A549 (cell line): ENCODE data around the gene PTH2R. TPM values are rescaled to one million over a fixed set of nuclear protein-coding genes. Genes with fewer than 3 reads are reported as not detected.

ENCODE experiments used
- ATAC-seq, 2 experiments: fragments of 200-7000 bp in 1 of 2; fragments of >200 bp in 1 of 2; cut with Nextera tagmentation in 1 of 2; cut with Tn5 transposase in 1 of 2; 3 replicates each; pipeline versions ENCODE4 v1.8.0 to v1.9.1; 2018 to 2020; ENCODE audit warnings: mild to moderate bottlenecking in 1 of 2, moderate library complexity in 1 of 2
- CTCF ChIA-PET: fragments of 300-600 bp; sonication (Branson Sonifier 250); formaldehyde crosslinking; extraction: SDS; loops from one replicate; lab custom pipeline; 2021; ENCODE audit warnings: antibody characterized with exemption, inconsistent platforms; lab: Yijun Ruan, JAX
- POLR2A ChIA-PET: fragments of 350-600 bp; formaldehyde crosslinking; extraction: SDS; loops from one replicate; lab custom pipeline; 2021; ENCODE audit warnings: antibody characterized with exemption, inconsistent platforms; lab: Yijun Ruan, JAX
- DNase-seq, 2 experiments: peaks; one replicate each; pipeline versions ENCODE4 v3.0.0 to v3.0.0-alpha.2; 2011 to 2016; ENCODE audit warnings: low read depth in 1 of 2, low spot score in 1 of 2
- FAIRE-seq: peaks from 2 replicates; lab custom pipeline; 2011; peaks lifted over from hg19 to GRCh38; lab: Jason Lieb, UNC
- H3K27ac ChIP-seq, 2 experiments: fragments of >200 bp; sonication (Bioruptor Twin); formaldehyde crosslinking; 3 replicates each; pipeline ENCODE4 v1.5.1; 2016 to 2017
- H3K4me1 ChIP-seq: fragments of >200 bp; sonication (Bioruptor Twin); formaldehyde crosslinking; 3 replicates; pipeline ENCODE4 v1.6.1; 2016
- H3K4me2 ChIP-seq: fragments of >200 bp; sonication (Bioruptor Twin); formaldehyde crosslinking; 3 replicates; pipeline ENCODE4 v1.6.1; 2016
- H3K4me3 ChIP-seq: fragments of >200 bp; sonication (Bioruptor Twin); formaldehyde crosslinking; 3 replicates; pipeline ENCODE4 v1.5.1; 2016
- H3K9me3 ChIP-seq: fragments of >200 bp; sonication (Bioruptor Twin); formaldehyde crosslinking; 3 replicates; pipeline ENCODE4 v1.6.1; 2016
- BCL3 ChIP-seq: fragments of >200 bp; sonication (Bioruptor Twin); formaldehyde crosslinking; IDR thresholded peaks from 3 replicates; pipeline ENCODE4 v1.6.1; 2016
- CBX2 ChIP-seq: fragments of 200-600 bp; sonication (generic); IDR thresholded peaks from 2 replicates; pipeline ENCODE4 v1.6.1; 2016; ENCODE audit warnings: low read depth, mild to moderate bottlenecking, borderline replicate concordance
- CBX8 ChIP-seq: fragments of 200-600 bp; sonication (generic); IDR thresholded peaks from 2 replicates; pipeline ENCODE4 v1.6.1; 2016
- CEBPB ChIP-seq, 2 experiments: fragments of >200 bp in 1 of 2; sonication (Bioruptor Twin) in 1 of 2; formaldehyde crosslinking in 1 of 2; IDR thresholded peaks; 2 replicates each; pipeline ENCODE4 v1.6.1; 2012 to 2016
- EHMT2 ChIP-seq: fragments of 200-600 bp; sonication (generic); IDR thresholded peaks from 2 replicates; pipeline ENCODE4 v1.6.1; 2016; ENCODE audit warnings: antibody characterized with exemption, low read depth, mild to moderate bottlenecking, moderate library complexity
- EP300 ChIP-seq, 2 experiments: fragments of >200 bp; sonication (Bioruptor Twin); formaldehyde crosslinking; IDR thresholded peaks; 2 replicates in 1 of 2; 3 replicates in 1 of 2; pipeline ENCODE4 v1.6.1; 2016 to 2017
- ESRRA ChIP-seq: fragments of 150-350 bp; IDR thresholded peaks from 2 replicates; pipeline ENCODE4 v1.6.1; 2014; ENCODE audit warnings: mild to moderate bottlenecking, low read length, borderline replicate concordance
- FOSL2 ChIP-seq, 2 experiments: fragments of 450-650 bp in 1 of 2; fragments of >200 bp in 1 of 2; sonication (Bioruptor Twin) in 1 of 2; formaldehyde crosslinking; IDR thresholded peaks; 2 replicates each; pipeline versions ENCODE4 v1.5.0 to v1.6.1; 2016 to 2020; ENCODE audit warnings: mild to moderate bottlenecking in 1 of 2, moderate library complexity in 1 of 2
- HES2 ChIP-seq: fragments of >200 bp; sonication (Bioruptor Twin); formaldehyde crosslinking; IDR thresholded peaks from 2 replicates; pipeline ENCODE4 v1.6.1; 2016
- HEYL ChIP-seq: fragments of 250-450 bp; sonication (Bioruptor Pico); IDR thresholded peaks from 2 replicates; pipeline ENCODE4 v1.8.0; 2021; ENCODE audit warnings: mild to moderate bottlenecking, moderate library complexity
- HOXB13 ChIP-seq: fragments of 250-450 bp; sonication (Bioruptor Pico); IDR thresholded peaks from 2 replicates; pipeline ENCODE4 v1.5.0; 2020; ENCODE audit warnings: low read depth, mild to moderate bottlenecking, moderate library complexity
- HOXB5 ChIP-seq: fragments of 250-450 bp; sonication (Bioruptor Pico); IDR thresholded peaks from 2 replicates; pipeline ENCODE4 v1.5.0; 2020; ENCODE audit warnings: mild to moderate bottlenecking, moderate library complexity
- JUN ChIP-seq, 2 experiments: fragments of >200 bp; sonication (Bioruptor Twin); formaldehyde crosslinking; IDR thresholded peaks; 2 replicates in 1 of 2; 3 replicates in 1 of 2; pipeline ENCODE4 v1.6.1; 2016 to 2017
- JUNB ChIP-seq: fragments of >200 bp; sonication (Bioruptor Twin); formaldehyde crosslinking; IDR thresholded peaks from 2 replicates; pipeline ENCODE4 v1.6.1; 2016
- KDM1A ChIP-seq: fragments of 200-600 bp; sonication (generic); IDR thresholded peaks from 2 replicates; pipeline ENCODE4 v1.6.1; 2016; ENCODE audit warnings: low read depth, mild to moderate bottlenecking
- KDM5A ChIP-seq: fragments of 200-600 bp; sonication (generic); IDR thresholded peaks from 2 replicates; pipeline ENCODE4 v1.6.1; 2016; ENCODE audit warnings: antibody characterized with exemption, mild to moderate bottlenecking
- MAZ ChIP-seq: fragments of 150-350 bp; IDR thresholded peaks from 2 replicates; pipeline ENCODE4 v1.6.1; 2014; ENCODE audit warnings: antibody characterized with exemption, low read depth, low read length, borderline replicate concordance
- MYC ChIP-seq: IDR thresholded peaks from 2 replicates; pipeline ENCODE4 v1.6.1; 2012; ENCODE audit warnings: mild to moderate bottlenecking, inconsistent platforms, low read length, improper control_type of control experiment, borderline replicate concordance
- NR3C1 ChIP-seq: fragments of >200 bp; sonication (Bioruptor Twin); formaldehyde crosslinking; IDR thresholded peaks from 3 replicates; pipeline ENCODE4 v1.6.1; 2017
- PHF8 ChIP-seq: fragments of 200-600 bp; sonication (generic); IDR thresholded peaks from 2 replicates; pipeline ENCODE4 v1.6.1; 2016; ENCODE audit warnings: low read depth, mild to moderate bottlenecking, antibody characterized with exemption, moderate library complexity, borderline replicate concordance
- POLR2AphosphoS2 ChIP-seq: conservative IDR thresholded peaks from 2 replicates; pipeline ENCODE4 v1.6.1; 2012; ENCODE audit warnings: low read length, improper control_type of control experiment, inconsistent platforms
- RAD21 ChIP-seq, 2 experiments: fragments of >200 bp in 1 of 2; sonication (Bioruptor Twin) in 1 of 2; formaldehyde crosslinking in 1 of 2; IDR thresholded peaks in 1 of 2; conservative IDR thresholded peaks in 1 of 2; 2 replicates in 1 of 2; 3 replicates in 1 of 2; pipeline ENCODE4 v1.6.1; 2012 to 2018; ENCODE audit warnings: inconsistent platforms in 1 of 2
- TFCP2L1 ChIP-seq: fragments of 250-450 bp; sonication (Bioruptor Pico); IDR thresholded peaks from 2 replicates; pipeline ENCODE4 v1.5.0; 2021; ENCODE audit warnings: mild to moderate bottlenecking
- ZC3H11A ChIP-seq: fragments of 450-650 bp; IDR thresholded peaks from 2 replicates; pipeline ENCODE4 v1.6.1; 2014; ENCODE audit warnings: antibody characterized with exemption, mild to moderate bottlenecking
- ZFP36 ChIP-seq: fragments of 450-650 bp; IDR thresholded peaks from 2 replicates; pipeline ENCODE4 v1.6.1; 2014; ENCODE audit warnings: borderline replicate concordance; ENCODE audit not compliant: partially characterized antibody
- ZSCAN20 ChIP-seq: fragments of 250-450 bp; sonication (Bioruptor Pico); IDR thresholded peaks from 2 replicates; pipeline ENCODE4 v1.8.0; 2022; ENCODE audit warnings: mild to moderate bottlenecking, moderate library complexity
- WGBS: methylation state at CpG from one replicate; pipeline ENCODE4 v1.1.6; 2017; ENCODE audit errors: missing lambda C conversion rate; 5-methylcytosine and 5-hydroxymethylcytosine counted together
- polyA plus RNA-seq, 4 experiments: library from polyadenylated mRNA; depleted of rRNA in 3 of 4; stranded (reverse); fragments of >200 nt; fragmentation: RNase III in 1 of 4; extraction: RNeasy Plus Mini Kit Qiagen cat#74134 plus additional on column Dnase treatment in 1 of 4; gene quantifications; 2 replicates in 3 of 4; 3 replicates in 1 of 4; pipeline ENCODE4 v1.2.3, GENCODE V29; 2011 to 2017
- TF ChIP-seq, protein P1 (sequence below): fragments of >200 bp; sonication (Bioruptor Twin); formaldehyde crosslinking; IDR thresholded peaks from 3 replicates; pipeline ENCODE4 v1.5.1; 2016

Gene PTH2R
- polyA plus RNA-seq, 2 of the 4 experiments (the other 2 are of a cell fraction), result not detected

GRCh38 chr2:208492069-208492468 lies 85.5 kb downstream of the PTH2R start:
- DNase-seq (no peak), ATAC-seq (no peak), FAIRE-seq (no peak)
- Histone ChIP-seq H3K9me3 (no peaks in the 10 kb centered on the region), H3K4me2 (no peak overlapping the region), H3K4me3 (no peak overlapping the region), H3K4me1 (no peaks in the 10 kb centered on the region), H3K27ac (no peak overlapping the region)
- CTCF ChIA-PET, result interaction anchor here (1.5 kb wide), 1 partner anchor 26 kb away, joined by 6 read pairs; no protein-coding TSS in a partner anchor
- no peak for TF ChIP-seq ZC3H11A
- no peak for TF ChIP-seq MYC
- no peak for TF ChIP-seq KDM5A
- no peak for TF ChIP-seq KDM1A
- TF ChIP-seq HEYL (CRISPR knock-in tag), result no peak
- TF ChIP-seq JUN (IDR thresholded peaks at IDR 0.05), result no peak
- TF ChIP-seq ZFP36, result no peak
- TF ChIP-seq HOXB5 (CRISPR knock-in tag), result no peak
- TF ChIP-seq EHMT2, result no peak
- no peak for TF ChIP-seq ZSCAN20 (CRISPR knock-in tag)
- TF ChIP-seq CBX8, result no peak
- TF ChIP-seq NR3C1, result no peak
- no peak for TF ChIP-seq ESRRA
- TF ChIP-seq BCL3, result no peak
- TF ChIP-seq HES2, result no peak
- TF ChIP-seq PHF8, result no peak
- no peak for TF ChIP-seq TFCP2L1 (CRISPR knock-in tag)
- TF ChIP-seq POLR2AphosphoS2, result no peak
- POLR2A ChIA-PET, result interaction anchor here (0.6 kb wide), 1 partner anchor 35 kb away, joined by 3 read pairs; no protein-coding TSS in a partner anchor
- WGBS, result 1% methylated on average over 3 of the region's 3 CpGs

- ATAC-seq (no peak), FAIRE-seq (no peak), DNase-seq (no peak)
- POLR2A ChIA-PET, result no interaction called here
- TF ChIP-seq CBX2 (no peak), RAD21 (conservative IDR thresholded peaks at IDR 0.05 in 1 of 2, IDR thresholded peaks at IDR 0.05 in 1 of 2) (no peak)
- Histone ChIP-seq H3K27ac (no peak overlapping the region), H3K9me3 (no peaks in the 10 kb centered on the region), H3K4me3 (no peak overlapping the region), H3K4me2 (no peak overlapping the region), H3K4me1 (no peaks in the 10 kb centered on the region)
- CTCF ChIA-PET, result no interaction called here
- 49% methylated on average over 11 of the region's 12 CpGs for WGBS
These were observed 86.6 kb downstream of the PTH2R start for GRCh38 chr2:208493186-208493585.

- POLR2A ChIA-PET, result no interaction called here
These were observed 89.5 kb downstream of the PTH2R start for GRCh38 chr2:208496129-208496528.

More at GRCh38 chr2:208496129-208496528, 89.5 kb downstream of the PTH2R start:
- no peaks in the 10 kb centered on the region for H3K4me1 ChIP-seq
- ATAC-seq (no peak), DNase-seq (no peak), FAIRE-seq (no peak)
- 8% methylated on average over 2 of the region's 2 CpGs for WGBS
- H3K27ac ChIP-seq, result no peak overlapping the region
- no peak overlapping the region for H3K4me2 ChIP-seq
- CTCF ChIA-PET, result no interaction called here
- no peak overlapping the region for H3K4me3 ChIP-seq
- no peaks in the 10 kb centered on the region for H3K9me3 ChIP-seq
- TF ChIP-seq HOXB13 (CRISPR knock-in tag) (no peak), CEBPB (IDR thresholded peaks at IDR 0.05) (no peak), KDM1A (no peak), MYC (no peak), EP300 (IDR thresholded peaks at IDR 0.05) (no peak), FOSL2 (IDR thresholded peaks at IDR 0.05) (no peak), FOSL2 (CRISPR knock-in tag; IDR thresholded peaks at IDR 0.05) (no peak), MAZ (no peak), JUNB (no peak), CBX8 (no peak)
- TF ChIP-seq, protein P1, sequence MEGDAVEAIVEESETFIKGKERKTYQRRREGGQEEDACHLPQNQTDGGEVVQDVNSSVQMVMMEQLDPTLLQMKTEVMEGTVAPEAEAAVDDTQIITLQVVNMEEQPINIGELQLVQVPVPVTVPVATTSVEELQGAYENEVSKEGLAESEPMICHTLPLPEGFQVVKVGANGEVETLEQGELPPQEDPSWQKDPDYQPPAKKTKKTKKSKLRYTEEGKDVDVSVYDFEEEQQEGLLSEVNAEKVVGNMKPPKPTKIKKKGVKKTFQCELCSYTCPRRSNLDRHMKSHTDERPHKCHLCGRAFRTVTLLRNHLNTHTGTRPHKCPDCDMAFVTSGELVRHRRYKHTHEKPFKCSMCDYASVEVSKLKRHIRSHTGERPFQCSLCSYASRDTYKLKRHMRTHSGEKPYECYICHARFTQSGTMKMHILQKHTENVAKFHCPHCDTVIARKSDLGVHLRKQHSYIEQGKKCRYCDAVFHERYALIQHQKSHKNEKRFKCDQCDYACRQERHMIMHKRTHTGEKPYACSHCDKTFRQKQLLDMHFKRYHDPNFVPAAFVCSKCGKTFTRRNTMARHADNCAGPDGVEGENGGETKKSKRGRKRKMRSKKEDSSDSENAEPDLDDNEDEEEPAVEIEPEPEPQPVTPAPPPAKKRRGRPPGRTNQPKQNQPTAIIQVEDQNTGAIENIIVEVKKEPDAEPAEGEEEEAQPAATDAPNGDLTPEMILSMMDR, result no peak
